SKM-1 (cell line): ENCODE results near the gene AFP.
"Not testable (repeated sequence)": the region's sequence is repeated elsewhere in the genome, so short reads cannot be mapped to it uniquely, and the experiment has no call there.

Experiments
- DNase-seq: peaks from one replicate; lab custom pipeline; 2025; ENCODE audit not compliant: unreplicated experiment; lab: John Stamatoyannopoulos, UW

The AFP gene

DNA sequence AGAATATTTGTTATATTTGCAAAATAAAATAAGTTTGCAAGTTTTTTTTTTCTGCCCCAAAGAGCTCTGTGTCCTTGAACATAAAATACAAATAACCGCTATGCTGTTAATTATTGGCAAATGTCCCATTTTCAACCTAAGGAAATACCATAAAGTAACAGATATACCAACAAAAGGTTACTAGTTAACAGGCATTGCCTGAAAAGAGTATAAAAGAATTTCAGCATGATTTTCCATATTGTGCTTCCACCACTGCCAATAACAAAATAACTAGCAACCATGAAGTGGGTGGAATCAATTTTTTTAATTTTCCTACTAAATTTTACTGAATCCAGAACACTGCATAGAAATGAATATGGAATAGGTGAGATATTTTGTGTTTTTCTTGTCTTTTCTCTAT, at the start of gene AFP:
AFP (plus strand) TSS at position 238 of the 400 bp plus-strand sequence; CDS start at position 280, 42 bp downstream.
- DNase-seq: no peak

DNA sequence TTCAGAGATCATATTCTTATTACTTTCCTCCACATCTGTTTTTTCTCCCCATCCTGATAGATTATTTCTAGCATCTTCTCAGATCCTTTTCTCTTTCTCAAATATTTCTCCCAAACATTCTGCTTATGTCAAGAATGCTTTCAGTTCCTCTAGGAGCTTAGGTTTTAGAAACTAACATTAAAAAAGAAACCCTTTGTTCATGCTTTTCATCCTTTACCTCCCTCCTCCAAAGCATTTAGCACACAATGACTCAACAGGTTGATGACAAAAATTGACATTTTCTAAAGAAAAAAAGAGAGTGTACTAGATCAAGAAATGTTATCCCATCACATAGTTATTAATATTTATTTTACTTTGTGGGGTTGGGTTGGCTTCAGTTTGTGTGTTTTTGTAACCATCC, 48.5 kb upstream of the AFP start:
- DNase-seq: no peak

DNA sequence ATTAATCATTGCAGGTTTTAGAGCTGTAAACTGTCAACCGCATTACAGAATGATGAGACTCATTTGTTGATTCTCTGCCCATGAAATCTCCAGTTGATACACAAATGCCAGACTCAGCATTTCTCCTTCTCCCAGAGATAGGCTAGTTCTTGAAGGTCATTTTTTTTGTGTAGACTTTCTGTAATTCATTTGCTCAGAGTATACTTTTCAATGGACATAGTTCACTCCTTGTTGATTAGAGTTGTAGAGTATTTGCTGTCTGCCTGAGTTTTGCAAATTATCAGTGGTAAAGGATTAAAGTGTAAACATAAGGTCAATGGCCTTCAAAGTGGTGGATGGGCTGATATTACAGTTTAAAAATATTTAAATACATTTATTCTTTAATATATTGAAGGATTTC, 47.1 kb upstream of the AFP start:
- DNase-seq: no peak

DNA sequence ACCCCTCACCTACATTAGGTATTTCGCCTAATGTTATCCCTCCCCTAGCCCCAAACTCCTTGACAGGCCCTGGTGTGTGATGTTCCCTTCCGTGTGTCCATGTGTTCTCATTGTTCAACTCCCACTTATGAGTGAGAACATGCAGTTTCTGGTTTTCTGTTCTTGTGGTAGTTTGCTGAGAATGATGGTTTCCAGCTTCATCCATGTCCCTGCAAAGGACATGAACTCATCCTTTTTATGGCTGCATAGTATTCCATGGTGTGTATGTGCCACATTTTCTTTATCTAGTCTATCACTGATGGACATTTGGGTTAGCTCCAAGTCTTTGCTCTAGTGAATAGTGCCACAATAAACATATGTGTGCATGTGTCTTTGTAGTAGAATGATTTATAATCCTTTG, 46.4 kb upstream of the AFP start:
- DNase-seq: not testable (repeated sequence)

DNA sequence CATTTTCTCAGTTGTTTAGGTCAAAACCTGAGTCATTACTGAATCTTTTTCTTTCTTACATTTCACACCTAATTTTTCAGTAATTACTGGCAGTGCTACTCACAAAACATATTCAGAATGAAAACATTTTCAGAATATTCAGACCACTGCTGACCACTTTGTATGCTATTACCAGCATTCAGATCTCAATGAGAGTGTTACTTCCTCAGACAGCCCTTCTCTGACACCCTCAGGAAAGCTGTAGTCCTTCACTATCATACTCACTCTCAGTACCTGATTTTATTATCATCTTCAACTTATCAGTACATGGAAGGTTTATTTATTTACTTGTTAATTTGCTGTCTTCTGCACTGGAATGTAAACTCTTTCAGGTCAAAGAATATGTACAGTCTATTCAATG, 44.2 kb upstream of the AFP start:
- DNase-seq: no peak

DNA sequence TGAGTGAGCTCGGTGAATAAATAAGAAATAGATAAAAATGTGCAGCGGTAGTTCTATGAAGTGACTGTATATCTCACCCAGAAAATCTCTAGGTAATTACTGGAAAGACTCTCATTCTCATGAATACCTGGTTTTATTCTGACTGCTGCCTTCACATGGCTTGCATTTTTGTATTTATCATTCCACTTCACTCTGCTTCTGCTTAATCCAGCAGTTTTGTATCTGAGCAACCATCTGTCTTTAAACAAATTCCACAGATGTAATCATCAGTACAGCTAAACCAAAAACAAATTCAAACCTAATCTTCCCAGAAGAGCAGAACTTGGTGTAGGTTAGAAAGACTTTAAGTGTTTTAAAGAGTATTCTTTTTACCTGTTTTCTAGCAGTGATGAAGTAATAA, 43.1 kb upstream of the AFP start:
- no peak for DNase-seq

DNA sequence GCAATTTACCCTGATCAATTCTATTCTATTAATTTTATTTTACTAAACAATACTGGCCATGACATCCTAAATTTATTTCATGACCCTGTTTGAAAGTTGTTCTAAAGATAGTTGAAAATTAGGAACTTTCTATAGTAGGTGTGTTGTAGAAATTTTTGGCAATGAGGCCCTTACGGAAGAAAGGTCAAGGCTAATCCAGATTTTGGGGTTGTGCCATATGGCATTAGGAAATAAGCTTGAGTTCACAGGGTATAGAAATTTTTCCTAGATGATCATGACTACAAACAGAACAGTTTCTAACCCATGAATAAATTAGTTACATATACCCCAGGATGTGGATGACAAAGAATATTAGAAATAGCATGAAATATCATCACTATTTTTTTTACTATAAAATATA, 39.7 kb upstream of the AFP start:
- DNase-seq: no peak

DNA sequence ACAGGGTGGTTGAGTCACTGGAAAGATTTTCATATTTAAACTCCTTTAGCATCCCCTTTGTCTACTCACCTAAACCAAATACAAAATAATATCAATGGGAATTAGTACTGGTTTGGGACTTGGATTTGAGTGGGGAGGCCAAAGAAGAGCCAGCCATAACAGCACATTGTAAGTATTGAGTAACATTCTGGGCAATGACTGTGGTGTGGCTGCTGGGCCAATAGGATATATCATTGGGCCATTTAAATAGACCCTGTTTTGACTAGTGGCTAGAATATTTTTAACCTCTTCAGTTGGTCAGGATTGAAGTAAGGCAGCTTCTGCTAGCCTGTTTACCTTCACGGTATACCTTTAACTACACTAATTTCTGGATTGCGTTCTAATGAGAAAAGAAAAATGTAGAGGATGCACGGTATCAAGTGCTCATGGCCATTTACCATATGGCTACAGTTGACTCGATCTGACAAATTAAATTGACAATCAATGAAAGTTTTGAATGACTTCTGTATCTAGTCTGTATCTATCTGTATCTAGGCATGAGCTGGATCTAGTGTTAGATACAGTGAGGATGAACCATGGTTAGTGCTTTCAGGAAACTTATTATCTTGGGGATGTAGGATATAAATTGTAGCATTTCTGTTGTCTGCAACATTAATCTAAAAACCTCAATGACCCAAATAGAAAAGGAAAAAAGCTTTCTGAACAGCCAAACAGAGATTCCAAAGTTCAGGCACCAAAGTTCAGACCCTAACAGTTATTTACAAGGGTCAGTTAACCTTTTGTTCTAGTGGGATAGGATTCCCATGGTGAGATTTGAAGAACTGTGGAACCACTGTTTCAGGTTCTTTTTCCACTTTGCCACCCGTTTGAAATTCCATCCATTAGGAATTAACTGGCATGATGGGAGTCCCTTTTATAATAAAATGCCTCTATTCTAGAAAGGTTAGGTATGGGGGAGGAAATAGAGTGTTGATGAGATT, 38.7 kb upstream of the AFP start:
- DNase-seq: no peak

DNA sequence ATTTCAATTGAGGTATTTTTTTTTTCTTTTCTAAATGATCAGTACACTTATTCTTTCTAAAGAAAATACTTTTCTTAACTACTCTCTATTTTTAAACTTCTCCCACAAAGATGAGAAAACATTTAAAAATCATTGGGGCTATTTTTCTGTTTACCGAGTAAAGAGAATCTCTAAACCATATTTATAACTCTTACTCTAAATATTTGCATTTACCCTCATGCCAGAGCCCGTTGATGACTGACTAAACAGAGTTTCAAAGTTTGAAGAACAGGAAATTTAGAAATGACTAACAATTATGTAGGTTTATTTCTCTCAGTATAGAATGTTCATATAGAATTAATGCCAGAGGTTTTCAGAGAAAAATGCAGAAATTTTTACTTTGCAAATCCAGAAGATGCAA, 34.6 kb upstream of the AFP start:
- DNase-seq: no peak

DNA sequence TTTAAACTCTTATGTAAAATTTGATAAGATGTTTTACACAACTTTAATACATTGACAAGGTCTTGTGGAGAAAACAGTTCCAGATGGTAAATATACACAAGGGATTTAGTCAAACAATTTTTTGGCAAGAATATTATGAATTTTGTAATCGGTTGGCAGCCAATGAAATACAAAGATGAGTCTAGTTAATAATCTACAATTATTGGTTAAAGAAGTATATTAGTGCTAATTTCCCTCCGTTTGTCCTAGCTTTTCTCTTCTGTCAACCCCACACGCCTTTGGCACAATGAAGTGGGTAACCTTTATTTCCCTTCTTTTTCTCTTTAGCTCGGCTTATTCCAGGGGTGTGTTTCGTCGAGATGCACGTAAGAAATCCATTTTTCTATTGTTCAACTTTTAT, 32.0 kb upstream of the AFP start, which contains the start of gene ALB:
ALB (plus strand) TSS at position 246 of the 400 bp plus-strand sequence; CDS start at position 287, 41 bp downstream.
- DNase-seq: no peak

DNA sequence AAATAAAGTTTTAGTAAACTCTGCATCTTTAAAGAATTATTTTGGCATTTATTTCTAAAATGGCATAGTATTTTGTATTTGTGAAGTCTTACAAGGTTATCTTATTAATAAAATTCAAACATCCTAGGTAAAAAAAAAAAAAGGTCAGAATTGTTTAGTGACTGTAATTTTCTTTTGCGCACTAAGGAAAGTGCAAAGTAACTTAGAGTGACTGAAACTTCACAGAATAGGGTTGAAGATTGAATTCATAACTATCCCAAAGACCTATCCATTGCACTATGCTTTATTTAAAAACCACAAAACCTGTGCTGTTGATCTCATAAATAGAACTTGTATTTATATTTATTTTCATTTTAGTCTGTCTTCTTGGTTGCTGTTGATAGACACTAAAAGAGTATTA, 31.6 kb upstream of the AFP start:
- no peak for DNase-seq

DNA sequence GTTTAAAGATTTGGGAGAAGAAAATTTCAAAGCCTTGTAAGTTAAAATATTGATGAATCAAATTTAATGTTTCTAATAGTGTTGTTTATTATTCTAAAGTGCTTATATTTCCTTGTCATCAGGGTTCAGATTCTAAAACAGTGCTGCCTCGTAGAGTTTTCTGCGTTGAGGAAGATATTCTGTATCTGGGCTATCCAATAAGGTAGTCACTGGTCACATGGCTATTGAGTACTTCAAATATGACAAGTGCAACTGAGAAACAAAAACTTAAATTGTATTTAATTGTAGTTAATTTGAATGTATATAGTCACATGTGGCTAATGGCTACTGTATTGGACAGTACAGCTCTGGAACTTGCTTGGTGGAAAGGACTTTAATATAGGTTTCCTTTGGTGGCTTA, 30.9 kb upstream of the AFP start:
- DNase-seq: no peak

DNA sequence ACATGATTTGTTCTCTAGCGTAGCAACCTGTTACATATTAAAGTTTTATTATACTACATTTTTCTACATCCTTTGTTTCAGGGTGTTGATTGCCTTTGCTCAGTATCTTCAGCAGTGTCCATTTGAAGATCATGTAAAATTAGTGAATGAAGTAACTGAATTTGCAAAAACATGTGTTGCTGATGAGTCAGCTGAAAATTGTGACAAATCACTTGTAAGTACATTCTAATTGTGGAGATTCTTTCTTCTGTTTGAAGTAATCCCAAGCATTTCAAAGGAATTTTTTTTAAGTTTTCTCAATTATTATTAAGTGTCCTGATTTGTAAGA, 29.5 kb upstream of the AFP start:
- no peak for DNase-seq

DNA sequence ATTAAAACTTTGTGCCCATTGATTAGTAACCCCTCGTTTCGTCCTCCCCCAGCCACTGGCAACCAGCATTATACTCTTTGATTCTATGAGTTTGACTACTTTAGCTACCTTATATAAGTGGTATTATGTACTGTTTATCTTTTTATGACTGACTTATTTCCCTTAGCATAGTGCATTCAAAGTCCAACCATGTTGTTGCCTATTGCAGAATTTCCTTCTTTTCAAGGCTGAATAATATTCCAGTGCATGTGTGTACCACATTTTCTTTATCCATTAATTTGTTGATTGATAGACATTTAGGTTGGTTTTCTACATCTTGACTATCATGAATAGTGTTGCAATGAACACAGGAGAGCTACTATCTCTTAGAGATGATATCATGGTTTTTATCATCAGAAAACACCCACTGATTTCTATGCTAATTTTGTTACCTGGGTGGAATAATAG, 28.8 kb upstream of the AFP start:
- no peak for DNase-seq

DNA sequence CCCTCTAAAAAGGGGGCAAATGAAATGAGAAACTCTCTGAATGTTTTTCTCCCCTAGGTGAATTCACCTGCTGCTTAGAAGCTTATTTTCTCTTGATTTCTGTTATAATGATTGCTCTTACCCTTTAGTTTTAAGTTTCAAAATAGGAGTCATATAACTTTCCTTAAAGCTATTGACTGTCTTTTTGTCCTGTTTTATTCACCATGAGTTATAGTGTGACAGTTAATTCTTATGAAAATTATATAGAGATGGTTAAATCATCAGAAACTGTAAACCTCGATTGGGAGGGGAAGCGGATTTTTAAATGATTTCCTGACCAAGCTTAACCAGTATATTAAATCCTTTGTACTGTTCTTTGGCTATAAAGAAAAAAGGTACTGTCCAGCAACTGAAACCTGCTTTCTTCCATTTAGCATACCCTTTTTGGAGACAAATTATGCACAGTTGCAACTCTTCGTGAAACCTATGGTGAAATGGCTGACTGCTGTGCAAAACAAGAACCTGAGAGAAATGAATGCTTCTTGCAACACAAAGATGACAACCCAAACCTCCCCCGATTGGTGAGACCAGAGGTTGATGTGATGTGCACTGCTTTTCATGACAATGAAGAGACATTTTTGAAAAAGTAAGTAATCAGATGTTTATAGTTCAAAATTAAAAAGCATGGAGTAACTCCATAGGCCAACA, 27.7 kb upstream of the AFP start:
- no peak for DNase-seq

DNA sequence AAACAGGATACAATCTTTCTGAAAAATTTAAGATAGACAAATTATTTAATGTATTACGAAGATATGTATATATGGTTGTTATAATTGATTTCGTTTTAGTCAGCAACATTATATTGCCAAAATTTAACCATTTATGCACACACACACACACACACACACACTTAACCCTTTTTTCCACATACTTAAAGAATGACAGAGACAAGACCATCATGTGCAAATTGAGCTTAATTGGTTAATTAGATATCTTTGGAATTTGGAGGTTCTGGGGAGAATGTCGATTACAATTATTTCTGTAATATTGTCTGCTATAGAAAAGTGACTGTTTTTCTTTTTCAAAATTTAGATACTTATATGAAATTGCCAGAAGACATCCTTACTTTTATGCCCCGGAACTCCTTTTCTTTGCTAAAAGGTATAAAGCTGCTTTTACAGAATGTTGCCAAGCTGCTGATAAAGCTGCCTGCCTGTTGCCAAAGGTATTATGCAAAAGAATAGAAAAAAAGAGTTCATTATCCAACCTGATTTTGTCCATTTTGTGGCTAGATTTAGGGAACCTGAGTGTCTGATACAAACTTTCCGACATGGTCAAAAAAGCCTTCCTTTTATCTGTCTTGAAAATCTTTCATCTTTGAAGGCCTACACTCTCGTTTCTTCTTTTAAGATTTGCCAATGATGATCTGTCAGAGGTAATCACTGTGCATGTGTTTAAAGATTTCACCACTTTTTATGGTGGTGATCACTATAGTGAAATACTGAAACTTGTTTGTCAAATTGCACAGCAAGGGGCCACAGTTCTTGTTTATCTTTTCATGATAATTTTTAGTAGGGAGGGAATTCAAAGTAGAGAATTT, 26.8 kb upstream of the AFP start:
- DNase-seq: no peak

DNA sequence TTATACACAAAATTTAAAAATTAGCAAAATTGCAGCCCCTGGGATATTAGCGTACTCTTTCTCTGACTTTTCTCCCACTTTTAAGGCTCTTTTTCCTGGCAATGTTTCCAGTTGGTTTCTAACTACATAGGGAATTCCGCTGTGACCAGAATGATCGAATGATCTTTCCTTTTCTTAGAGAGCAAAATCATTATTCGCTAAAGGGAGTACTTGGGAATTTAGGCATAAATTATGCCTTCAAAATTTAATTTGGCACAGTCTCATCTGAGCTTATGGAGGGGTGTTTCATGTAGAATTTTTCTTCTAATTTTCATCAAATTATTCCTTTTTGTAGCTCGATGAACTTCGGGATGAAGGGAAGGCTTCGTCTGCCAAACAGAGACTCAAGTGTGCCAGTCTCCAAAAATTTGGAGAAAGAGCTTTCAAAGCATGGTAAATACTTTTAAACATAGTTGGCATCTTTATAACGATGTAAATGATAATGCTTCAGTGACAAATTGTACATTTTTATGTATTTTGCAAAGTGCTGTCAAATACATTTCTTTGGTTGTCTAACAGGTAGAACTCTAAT, 26.0 kb upstream of the AFP start:
- no peak for DNase-seq

DNA sequence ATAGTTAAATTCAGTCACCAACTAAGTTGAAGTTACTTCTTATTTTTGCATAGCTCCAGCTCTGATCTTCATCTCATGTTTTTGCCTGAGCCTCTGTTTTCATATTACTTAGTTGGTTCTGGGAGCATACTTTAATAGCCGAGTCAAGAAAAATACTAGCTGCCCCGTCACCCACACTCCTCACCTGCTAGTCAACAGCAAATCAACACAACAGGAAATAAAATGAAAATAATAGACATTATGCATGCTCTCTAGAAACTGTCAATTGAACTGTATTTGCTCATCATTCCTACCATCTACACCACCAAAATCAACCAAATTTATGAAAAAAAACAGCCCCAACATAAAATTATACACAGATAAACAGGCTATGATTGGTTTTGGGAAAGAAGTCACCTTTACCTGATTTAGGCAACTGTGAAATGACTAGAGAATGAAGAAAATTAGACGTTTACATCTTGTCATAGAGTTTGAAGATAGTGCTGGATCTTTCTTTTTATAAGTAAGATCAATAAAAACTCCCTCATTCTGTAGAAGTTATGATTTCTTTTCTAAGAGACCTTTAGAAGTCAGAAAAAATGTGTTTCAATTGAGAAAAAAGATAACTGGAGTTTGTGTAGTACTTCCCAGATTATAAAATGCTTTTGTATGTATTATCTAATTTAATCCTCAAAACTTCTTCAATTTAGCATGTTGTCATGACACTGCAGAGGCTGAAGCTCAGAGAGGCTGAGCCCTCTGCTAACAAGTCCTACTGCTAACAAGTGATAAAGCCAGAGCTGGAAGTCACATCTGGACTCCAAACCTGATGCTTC, 24.9 kb upstream of the AFP start:
- no peak for DNase-seq

DNA sequence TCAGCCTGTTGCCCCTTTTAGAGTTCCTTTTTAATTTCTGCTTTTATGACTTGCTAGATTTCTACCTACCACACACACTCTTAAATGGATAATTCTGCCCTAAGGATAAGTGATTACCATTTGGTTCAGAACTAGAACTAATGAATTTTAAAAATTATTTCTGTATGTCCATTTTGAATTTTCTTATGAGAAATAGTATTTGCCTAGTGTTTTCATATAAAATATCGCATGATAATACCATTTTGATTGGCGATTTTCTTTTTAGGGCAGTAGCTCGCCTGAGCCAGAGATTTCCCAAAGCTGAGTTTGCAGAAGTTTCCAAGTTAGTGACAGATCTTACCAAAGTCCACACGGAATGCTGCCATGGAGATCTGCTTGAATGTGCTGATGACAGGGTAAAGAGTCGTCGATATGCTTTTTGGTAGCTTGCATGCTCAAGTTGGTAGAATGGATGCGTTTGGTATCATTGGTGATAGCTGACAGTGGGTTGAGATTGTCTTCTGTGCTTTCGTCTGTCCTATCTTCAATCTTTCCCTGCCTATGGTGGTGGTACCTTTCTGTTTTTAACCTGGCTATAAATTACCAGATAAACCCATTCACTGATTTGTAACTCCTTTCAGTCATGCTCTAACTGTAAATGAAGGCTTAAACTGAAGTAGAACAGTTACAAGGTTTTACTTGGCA, 24.1 kb upstream of the AFP start:
- no peak for DNase-seq
